OCI-LY3 (cell line): ENCODE measurements around the gene ROR2.
"Not testable (repeated sequence)": the region's sequence is repeated elsewhere in the genome, so short reads cannot be mapped to it uniquely, and the experiment has no call there.

ENCODE experiments used
- H2AFZ ChIP-seq: fragments of 200-600, 300-600 bp; shearing (Covaris generic); 2 replicates; pipeline ENCODE4 v1.6.0; 2014; ENCODE audit warnings: antibody characterized with exemption, low read depth, low read length
- H3K27ac ChIP-seq: fragments of 200-600, 300-600 bp; sonication (generic); 2 replicates; pipeline ENCODE4 v1.5.1; 2014; ENCODE audit warnings: mild to moderate bottlenecking, low read length, moderate library complexity, mixed read lengths
- H3K27me3 ChIP-seq: fragments of 200-600, 300-600 bp; sonication (generic); 2 replicates; pipeline ENCODE4 v1.6.1; 2014; ENCODE audit warnings: low read depth, low read length, mixed read lengths
- H3K36me3 ChIP-seq: fragments of 200-600, 300-600 bp; sonication (generic); replicated peaks from 2 replicates; pipeline ENCODE3; 2014; ENCODE audit warnings: low read depth, low read length, mixed read lengths
- H3K4me1 ChIP-seq: fragments of 300-600, 200-600 bp; sonication (generic); 2 replicates; pipeline ENCODE4 v1.6.1; 2014; ENCODE audit warnings: low read length, mixed read lengths
- H3K4me2 ChIP-seq: fragments of 200-600, 300-600 bp; sonication (generic); 2 replicates; pipeline ENCODE4 v1.6.1; 2014; ENCODE audit warnings: low read length, mixed read lengths
- H3K4me3 ChIP-seq: fragments of 300-600, 200-600 bp; sonication (generic); 2 replicates; pipeline ENCODE4 v1.5.1; 2014; ENCODE audit warnings: antibody characterized with exemption, mild to moderate bottlenecking, low read length, moderate library complexity
- H3K79me2 ChIP-seq: fragments of 300-600, 200-600 bp; shearing (Covaris generic); 2 replicates; pipeline ENCODE4 v1.6.1; 2014; ENCODE audit warnings: mild to moderate bottlenecking, low read length, mixed read lengths
- H3K9ac ChIP-seq: fragments of 300-600, 200-600 bp; shearing (Covaris generic); 2 replicates; pipeline ENCODE4 v1.6.0; 2014; ENCODE audit warnings: mild to moderate bottlenecking, low read length, moderate library complexity
- H3K9me3 ChIP-seq: fragments of 200-600, 300-600 bp; shearing (Covaris generic); 2 replicates; pipeline ENCODE4 v1.6.1; 2014; ENCODE audit warnings: low read length, mixed read lengths; ENCODE audit not compliant: insufficient read depth
- H4K20me1 ChIP-seq: fragments of 200-600, 300-600 bp; sonication (generic); 2 replicates; pipeline ENCODE4 v1.6.1; 2016; ENCODE audit warnings: low read length, mixed read lengths; ENCODE audit not compliant: insufficient read depth
- EZH2phosphoT487 ChIP-seq: fragments of 200-600 bp; shearing (Covaris generic); IDR thresholded peaks from 2 replicates; pipeline ENCODE4 v1.6.1; 2018; ENCODE audit warnings: antibody characterized with exemption, mixed run types, low read depth
- TF ChIP-seq, protein P1 (sequence below): fragments of 200-600, 300-600 bp; sonication (generic); IDR thresholded peaks from 2 replicates; pipeline ENCODE4 v1.5.1; 2014; ENCODE audit warnings: antibody characterized with exemption, low read length, low read depth

ROR2 gene

DNA sequence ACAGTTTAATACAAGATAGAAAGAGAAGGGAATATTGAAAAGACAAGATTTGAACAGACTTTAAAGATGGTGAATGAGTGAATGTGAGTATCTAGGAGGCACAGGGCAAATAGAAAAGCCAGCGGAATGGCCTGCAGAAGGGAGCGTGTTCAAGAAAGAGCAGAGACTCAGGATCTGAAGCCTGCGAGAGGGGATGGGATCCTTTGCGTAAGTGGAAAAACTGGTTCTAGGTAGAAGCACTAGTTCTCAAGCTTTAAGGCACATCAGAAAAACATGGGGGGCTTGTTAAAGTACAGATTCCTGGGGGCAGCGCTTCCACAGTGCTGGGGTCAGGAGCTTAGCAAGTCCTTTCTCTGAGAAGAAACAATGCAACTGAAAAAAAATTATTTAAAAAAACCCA, 431.6 kb downstream of the ROR2 start:
- no peak overlapping the region for H3K27ac ChIP-seq
- no peaks in the 10 kb centered on the region; the same call in 1 of the 2 replicates for H3K27me3 ChIP-seq
- peaks cover 2% of the 10 kb centered on the region for H3K36me3 ChIP-seq
- H3K4me3 ChIP-seq, result no peak overlapping the region
- TF ChIP-seq, protein P1, sequence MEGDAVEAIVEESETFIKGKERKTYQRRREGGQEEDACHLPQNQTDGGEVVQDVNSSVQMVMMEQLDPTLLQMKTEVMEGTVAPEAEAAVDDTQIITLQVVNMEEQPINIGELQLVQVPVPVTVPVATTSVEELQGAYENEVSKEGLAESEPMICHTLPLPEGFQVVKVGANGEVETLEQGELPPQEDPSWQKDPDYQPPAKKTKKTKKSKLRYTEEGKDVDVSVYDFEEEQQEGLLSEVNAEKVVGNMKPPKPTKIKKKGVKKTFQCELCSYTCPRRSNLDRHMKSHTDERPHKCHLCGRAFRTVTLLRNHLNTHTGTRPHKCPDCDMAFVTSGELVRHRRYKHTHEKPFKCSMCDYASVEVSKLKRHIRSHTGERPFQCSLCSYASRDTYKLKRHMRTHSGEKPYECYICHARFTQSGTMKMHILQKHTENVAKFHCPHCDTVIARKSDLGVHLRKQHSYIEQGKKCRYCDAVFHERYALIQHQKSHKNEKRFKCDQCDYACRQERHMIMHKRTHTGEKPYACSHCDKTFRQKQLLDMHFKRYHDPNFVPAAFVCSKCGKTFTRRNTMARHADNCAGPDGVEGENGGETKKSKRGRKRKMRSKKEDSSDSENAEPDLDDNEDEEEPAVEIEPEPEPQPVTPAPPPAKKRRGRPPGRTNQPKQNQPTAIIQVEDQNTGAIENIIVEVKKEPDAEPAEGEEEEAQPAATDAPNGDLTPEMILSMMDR, result no peak
- TF ChIP-seq EZH2phosphoT487, result no peak
- H3K9ac ChIP-seq, result no peak overlapping the region
- peaks cover 3% of the 10 kb centered on the region; the same call in 1 of the 2 replicates for H3K9me3 ChIP-seq
- no peaks in the 10 kb centered on the region for H4K20me1 ChIP-seq
- peaks cover 38% of the 10 kb centered on the region for H3K4me1 ChIP-seq
- H3K79me2 ChIP-seq, result no peaks in the 10 kb centered on the region
- H2AFZ ChIP-seq, result no peak overlapping the region
- H3K4me2 ChIP-seq, result no peak overlapping the region

DNA sequence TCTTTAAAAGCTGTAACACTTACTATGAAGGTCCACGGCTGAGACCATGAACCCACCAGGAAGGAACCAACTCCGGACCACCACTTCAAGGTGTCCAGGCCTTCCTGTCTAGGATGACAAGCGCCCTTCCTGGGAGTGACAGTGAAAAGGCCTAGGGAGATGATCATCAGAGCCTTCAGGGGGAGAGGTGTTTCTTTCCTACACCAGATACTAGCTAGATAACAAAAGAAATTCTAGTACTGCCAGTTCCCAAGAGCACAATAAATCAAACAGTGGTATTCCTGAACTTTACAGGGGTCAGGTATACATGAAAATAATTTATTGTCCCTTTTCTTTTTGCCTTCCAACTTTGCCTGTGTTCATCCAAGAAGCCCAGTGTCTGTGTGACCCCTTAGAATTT, 432.2 kb downstream of the ROR2 start:
- Histone ChIP-seq H3K27ac (no peak overlapping the region), H3K9me3 (peaks cover 3% of the 10 kb centered on the region; the same call in 1 of the 2 replicates), H3K4me1 (peaks cover 45% of the 10 kb centered on the region), H3K9ac (no peak overlapping the region), H3K27me3 (no peaks in the 10 kb centered on the region; the same call in 1 of the 2 replicates), H3K36me3 (peaks cover 2% of the 10 kb centered on the region), H2AFZ (no peak overlapping the region), H3K4me3 (no peak overlapping the region), H3K4me2 (no peak overlapping the region), H4K20me1 (no peaks in the 10 kb centered on the region), H3K79me2 (no peaks in the 10 kb centered on the region)
- TF ChIP-seq EZH2phosphoT487, result no peak
- TF ChIP-seq, protein P1, result no peak

DNA sequence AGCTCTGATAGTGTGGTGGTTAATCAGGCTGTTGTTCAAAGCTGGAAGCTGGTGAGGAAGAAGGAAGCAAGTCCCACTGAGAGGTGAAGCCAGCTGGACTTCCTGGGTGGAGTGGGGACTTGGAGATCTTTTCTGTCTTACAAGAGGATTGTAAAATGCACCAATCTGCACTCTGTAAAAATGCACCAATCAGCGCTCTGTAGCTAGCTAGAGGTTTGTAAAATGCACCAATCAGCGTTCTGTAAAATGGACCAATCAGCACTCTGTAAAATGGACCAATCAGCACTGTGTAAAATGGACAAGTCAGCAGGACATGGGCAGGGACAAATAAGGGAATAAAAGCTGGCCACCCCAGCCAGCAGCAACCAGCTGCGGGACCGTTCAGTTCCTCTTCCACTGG, 432.7 kb downstream of the ROR2 start:
- peaks cover 45% of the 10 kb centered on the region for H3K4me1 ChIP-seq
- H3K4me3 ChIP-seq, result peak overlapping the region; percentile 30; the same call in 1 of the 2 replicates
- H4K20me1 ChIP-seq, H3K36me3 ChIP-seq, H3K27me3 ChIP-seq, H2AFZ ChIP-seq, H3K9ac ChIP-seq, H3K79me2 ChIP-seq, H3K9me3 ChIP-seq: not testable (repeated sequence)
- H3K27ac ChIP-seq, result peak overlapping the region; percentile 79
- peak overlapping the region; percentile 87 for H3K4me2 ChIP-seq

DNA sequence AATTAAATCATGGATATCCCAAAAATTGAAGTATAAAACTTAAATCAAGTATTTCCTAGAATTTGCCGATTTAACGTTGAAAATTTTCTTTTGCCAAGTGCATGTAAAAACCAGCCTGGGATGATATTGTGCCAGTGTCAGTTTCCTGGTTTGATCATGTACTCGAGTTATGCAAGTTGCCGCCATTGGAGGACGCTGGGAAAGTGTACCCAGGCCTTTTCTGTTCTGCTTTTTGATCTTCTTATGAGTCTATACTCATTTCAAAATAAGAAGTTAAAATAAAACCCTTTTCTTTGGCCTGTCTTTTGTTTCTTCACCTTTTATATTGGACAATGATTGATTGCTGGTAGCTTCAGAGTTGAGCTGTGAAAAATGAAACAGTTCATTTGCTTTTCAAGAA, 433.3 kb downstream of the ROR2 start:
- Histone ChIP-seq H2AFZ (no peak overlapping the region), H3K27me3 (no peaks in the 10 kb centered on the region; the same call in 1 of the 2 replicates), H3K27ac (peak overlapping the region; percentile 79), H3K4me1 (peaks cover 45% of the 10 kb centered on the region), H3K9me3 (peaks cover 3% of the 10 kb centered on the region; the same call in 1 of the 2 replicates), H3K4me3 (peak overlapping the region; percentile 30; the same call in 1 of the 2 replicates), H3K79me2 (no peaks in the 10 kb centered on the region), H3K4me2 (peak overlapping the region; percentile 87), H4K20me1 (no peaks in the 10 kb centered on the region), H3K36me3 (peaks cover 2% of the 10 kb centered on the region), H3K9ac (no peak overlapping the region)
- TF ChIP-seq, protein P1, result no peak
- TF ChIP-seq EZH2phosphoT487, result no peak

DNA sequence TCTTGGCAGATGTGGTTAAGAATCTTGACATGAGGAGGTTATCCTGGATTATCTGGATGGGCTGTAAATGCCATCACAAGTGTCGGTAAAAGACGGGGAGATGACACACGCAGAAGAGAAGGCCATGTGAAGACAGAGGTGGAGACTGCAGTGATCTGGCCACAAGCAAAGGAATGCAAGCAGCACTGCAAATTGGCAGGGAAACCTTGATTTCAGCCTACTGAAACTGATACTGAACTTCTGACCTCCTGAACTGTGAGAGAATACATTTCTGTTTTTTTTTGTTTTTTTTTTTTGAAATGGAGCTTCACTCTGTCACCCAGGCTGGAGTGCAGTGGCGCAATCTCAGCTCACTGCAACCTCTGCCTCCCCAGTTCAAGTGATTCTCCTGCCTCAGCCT, 433.9 kb downstream of the ROR2 start:
- Histone ChIP-seq H3K4me2 (peak overlapping the region; percentile 87), H2AFZ (no peak overlapping the region), H3K9me3 (peaks cover 3% of the 10 kb centered on the region; the same call in 1 of the 2 replicates), H4K20me1 (no peaks in the 10 kb centered on the region), H3K79me2 (no peaks in the 10 kb centered on the region), H3K27me3 (no peaks in the 10 kb centered on the region; the same call in 1 of the 2 replicates), H3K9ac (peak overlapping the region; percentile 41; the same call in 1 of the 2 replicates), H3K27ac (peak overlapping the region; percentile 79), H3K36me3 (peaks cover 2% of the 10 kb centered on the region), H3K4me1 (peaks cover 45% of the 10 kb centered on the region), H3K4me3 (peak overlapping the region; percentile 67)
- TF ChIP-seq EZH2phosphoT487, result no peak
- TF ChIP-seq, protein P1, result no peak
